ENCODE measurements around the gene CADPS2. TPM values are rescaled to one million over a fixed set of nuclear protein-coding genes. Genes with fewer than 3 reads are reported as not detected.

CADPS2 gene
- total and polyA plus RNA-seq, 2 of the 8 experiments (the other 6 are each of a cell fraction or from before 2014, with no cell fraction given): 8.9 to 22.3 TPM

DNA sequence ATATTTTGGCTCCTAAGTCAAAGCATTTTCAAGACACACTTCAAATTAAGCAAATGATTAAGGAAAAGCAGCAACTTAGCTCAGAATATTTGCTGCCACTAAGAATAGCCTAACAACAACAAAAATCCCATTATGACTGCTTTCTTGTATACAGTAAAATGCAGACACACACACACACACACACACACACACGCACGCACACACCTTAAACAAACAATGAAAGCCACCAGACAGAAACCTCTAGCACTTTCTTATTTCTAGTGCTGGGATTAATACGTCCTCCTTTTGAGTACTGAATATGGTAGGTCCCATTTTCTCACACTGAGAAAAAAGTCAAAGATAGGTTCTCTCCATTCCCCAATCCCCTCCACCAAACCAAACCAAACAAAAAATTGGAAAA, 558.3 kb downstream of the CADPS2 start:
- Histone ChIP-seq H3K4me1 (replicated peaks in 1 of 4; ENCODE audit: control insufficient read depth in 3 of 4, insufficient read depth in 4 of 4, low read length in 3 of 4) (peaks cover 5 to 23% (median 13%) of the 10 kb centered on the region in 4 experiments; a peak in 6 of 7 replicates), H4K91ac (replicated peaks; ENCODE audit: insufficient read length, low read length) (no peak overlapping the region), H3K9me3 (ENCODE audit: insufficient read depth in 2 of 2, low read depth in 1 of 2, low read length in 1 of 2) (no peaks in the 10 kb centered on the region), H4K8ac (ENCODE audit: extremely low read depth, insufficient read depth, low read length) (no peak overlapping the region), H3K79me1 (ENCODE audit: low read depth, low read length) (no peaks in the 10 kb centered on the region), H2BK20ac (ENCODE audit: low read length) (no peak overlapping the region), H3K18ac (ENCODE audit: extremely low read depth, low read length) (no peak overlapping the region; the same call in 1 of the 2 replicates), H3K4me2 (ENCODE audit: insufficient read depth in 1 of 2, low read depth in 2 of 2, low read length in 2 of 2) (peak overlapping the region; percentile 43 to 52), H3K9ac (replicated peaks in 1 of 4; ENCODE audit: extremely low read depth in 1 of 4, low read depth in 3 of 4, low read length in 3 of 4) (no peak overlapping the region), H4K20me1 (replicated peaks in 1 of 2; ENCODE audit: control insufficient read depth in 1 of 2, insufficient read depth in 2 of 2, low read length in 2 of 2) (no peaks in the 10 kb centered on the region), H3K27me3 (replicated peaks in 1 of 4; ENCODE audit: control insufficient read depth in 3 of 4, extremely low read depth in 1 of 4, insufficient read depth in 3 of 4, low read length in 3 of 4) (no peaks in the 10 kb centered on the region), H3K79me2 (ENCODE audit: control insufficient read depth in 1 of 2, insufficient read depth in 2 of 2, low read length in 2 of 2) (no peaks in the 10 kb centered on the region), H2BK5ac (ENCODE audit: low read depth, low read length) (no peak overlapping the region), H3K4me3 (ENCODE audit: extremely low read depth in 1 of 4, insufficient read depth in 2 of 4, low read depth in 3 of 4, low read length in 4 of 4) (peak overlapping the region in 1 of 4 experiments; percentile 23; a peak in 1 of 8 replicates), H4K5ac (ENCODE audit: insufficient read length, low read depth, low read length) (peak overlapping the region; percentile 34), H2BK15ac (ENCODE audit: low read length) (no peak overlapping the region), H3K14ac (ENCODE audit: insufficient read length) (no peak overlapping the region), H3K4ac (replicated peaks; ENCODE audit: insufficient read length, low read depth, low read length) (no peak overlapping the region), H3K23me2 (ENCODE audit: low read depth, low read length) (no peaks in the 10 kb centered on the region; the same call in none of the 2 replicates), H2BK12ac (ENCODE audit: low read depth, low read length) (no peak overlapping the region), H3K23ac (ENCODE audit: insufficient read length) (no peak overlapping the region), H3K56ac (replicated peaks; ENCODE audit: insufficient read length, low read depth, low read length) (no peak overlapping the region), H3K36me3 (ENCODE audit: control insufficient read depth in 2 of 4, insufficient read depth in 4 of 4, low read length in 3 of 4) (no peaks in the 10 kb centered on the region), H2BK120ac (replicated peaks; ENCODE audit: low read depth, low read length) (no peak overlapping the region), H3K27ac (ENCODE audit: low read depth, low read length) (peak overlapping the region; percentile 0; the same call in 1 of the 2 replicates), H2AK5ac (ENCODE audit: low read depth, low read length) (no peak overlapping the region), H2AFZ (ENCODE audit: low read length) (no peak overlapping the region)
- 55% methylated on average over 3 of the region's 3 CpGs; no CpG with 5 or more reads in 1 of the 2 experiments for WGBS, 2 experiments (ENCODE audit: extremely low coverage in 1 of 2, insufficient coverage in 1 of 2, insufficient read length in 1 of 2, insufficient replicate concordance in 2 of 2, low coverage in 1 of 2, low lambda C conversion rate in 2 of 2, missing lambda C conversion rate in 1 of 2)
- no peak for FAIRE-seq
- CTCF ChIA-PET (ENCODE audit: partially characterized antibody): interaction anchor here (0.6 to 1.5 kb wide), 4 partner anchors 11 to 134 kb away, joined by 3 to 7 read pairs (median 4); no protein-coding TSS in a partner anchor
- POLR2A ChIA-PET (ENCODE audit: partially characterized antibody): interaction anchor here (1.1 kb wide), 1 partner anchor 11 kb away, joined by 3 read pairs; no protein-coding TSS in a partner anchor
- DNase-seq (ENCODE audit: low read depth in 1 of 2, low spot score in 2 of 2): no peak
- TF ChIP-seq, protein P1, sequence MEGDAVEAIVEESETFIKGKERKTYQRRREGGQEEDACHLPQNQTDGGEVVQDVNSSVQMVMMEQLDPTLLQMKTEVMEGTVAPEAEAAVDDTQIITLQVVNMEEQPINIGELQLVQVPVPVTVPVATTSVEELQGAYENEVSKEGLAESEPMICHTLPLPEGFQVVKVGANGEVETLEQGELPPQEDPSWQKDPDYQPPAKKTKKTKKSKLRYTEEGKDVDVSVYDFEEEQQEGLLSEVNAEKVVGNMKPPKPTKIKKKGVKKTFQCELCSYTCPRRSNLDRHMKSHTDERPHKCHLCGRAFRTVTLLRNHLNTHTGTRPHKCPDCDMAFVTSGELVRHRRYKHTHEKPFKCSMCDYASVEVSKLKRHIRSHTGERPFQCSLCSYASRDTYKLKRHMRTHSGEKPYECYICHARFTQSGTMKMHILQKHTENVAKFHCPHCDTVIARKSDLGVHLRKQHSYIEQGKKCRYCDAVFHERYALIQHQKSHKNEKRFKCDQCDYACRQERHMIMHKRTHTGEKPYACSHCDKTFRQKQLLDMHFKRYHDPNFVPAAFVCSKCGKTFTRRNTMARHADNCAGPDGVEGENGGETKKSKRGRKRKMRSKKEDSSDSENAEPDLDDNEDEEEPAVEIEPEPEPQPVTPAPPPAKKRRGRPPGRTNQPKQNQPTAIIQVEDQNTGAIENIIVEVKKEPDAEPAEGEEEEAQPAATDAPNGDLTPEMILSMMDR (IDR thresholded peaks at IDR 0.05; ENCODE audit: control extremely low read depth in 1 of 3, insufficient read depth in 1 of 3, low read depth in 1 of 3, low read length in 3 of 3): no peak

All from H1 (cell line).